Measurements from ENCODE around the gene CERT1. TPM values are rescaled to one million over a fixed set of nuclear protein-coding genes. Genes with fewer than 3 reads are reported as not detected.
A peak's percentile ranks its signal among the peaks of the same experiment; 100 is the strongest.
"Not testable (repeated sequence)": the region's sequence is repeated elsewhere in the genome, so short reads cannot be mapped to it uniquely, and the experiment has no call there.

The CERT1 gene
- total and polyA plus RNA-seq, 2 donors (not counting 1 experiment from before 2014, with no cell fraction given), result 18.0 to 36.0 TPM

DNA sequence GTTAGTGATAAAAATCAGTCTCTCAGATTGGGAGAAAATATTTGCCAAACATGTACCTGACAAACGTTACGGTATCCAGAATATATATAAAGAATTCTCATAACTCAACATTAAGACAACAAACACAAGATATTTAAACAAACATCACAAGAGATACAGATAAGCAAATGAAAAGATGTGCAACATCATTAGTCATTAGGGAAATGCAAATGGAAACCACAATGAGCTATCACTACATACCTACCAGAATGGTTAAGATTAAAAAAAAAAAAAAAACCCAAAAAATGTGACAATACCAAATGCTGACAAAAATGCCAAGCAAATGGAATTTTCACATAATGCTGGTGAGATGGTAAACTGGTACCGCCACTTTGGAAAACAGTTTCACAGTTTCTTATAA, 15.4 kb downstream of the CERT1 start:
- H2AFZ ChIP-seq (ENCODE audit: low read length), result no peak overlapping the region
- no peak for TF ChIP-seq EZH2 (IDR thresholded peaks at IDR 0.05; ENCODE audit: low read length, missing control alignments)
- TF ChIP-seq, protein P1, sequence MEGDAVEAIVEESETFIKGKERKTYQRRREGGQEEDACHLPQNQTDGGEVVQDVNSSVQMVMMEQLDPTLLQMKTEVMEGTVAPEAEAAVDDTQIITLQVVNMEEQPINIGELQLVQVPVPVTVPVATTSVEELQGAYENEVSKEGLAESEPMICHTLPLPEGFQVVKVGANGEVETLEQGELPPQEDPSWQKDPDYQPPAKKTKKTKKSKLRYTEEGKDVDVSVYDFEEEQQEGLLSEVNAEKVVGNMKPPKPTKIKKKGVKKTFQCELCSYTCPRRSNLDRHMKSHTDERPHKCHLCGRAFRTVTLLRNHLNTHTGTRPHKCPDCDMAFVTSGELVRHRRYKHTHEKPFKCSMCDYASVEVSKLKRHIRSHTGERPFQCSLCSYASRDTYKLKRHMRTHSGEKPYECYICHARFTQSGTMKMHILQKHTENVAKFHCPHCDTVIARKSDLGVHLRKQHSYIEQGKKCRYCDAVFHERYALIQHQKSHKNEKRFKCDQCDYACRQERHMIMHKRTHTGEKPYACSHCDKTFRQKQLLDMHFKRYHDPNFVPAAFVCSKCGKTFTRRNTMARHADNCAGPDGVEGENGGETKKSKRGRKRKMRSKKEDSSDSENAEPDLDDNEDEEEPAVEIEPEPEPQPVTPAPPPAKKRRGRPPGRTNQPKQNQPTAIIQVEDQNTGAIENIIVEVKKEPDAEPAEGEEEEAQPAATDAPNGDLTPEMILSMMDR (conservative IDR thresholded peaks at IDR 0.05 in 1 of 2, IDR thresholded peaks at IDR 0.05 in 1 of 2; ENCODE audit: low read depth in 1 of 2, low read length in 2 of 2), result no peak
- no peaks in the 10 kb centered on the region for H4K20me1 ChIP-seq (ENCODE audit: control insufficient read depth, extremely low read depth, insufficient read depth, low read length)
- H3K27ac ChIP-seq (ENCODE audit: insufficient read depth, low read length), result no peak overlapping the region
- peak in 1 of 2 donors; percentile 9 for DNase-seq (ENCODE audit: low read depth in 2 of 2)
- no peaks in the 10 kb centered on the region for H3K4me1 ChIP-seq (ENCODE audit: control insufficient read depth, extremely low read depth, insufficient read depth, low read length)
- H3K4me2 ChIP-seq (ENCODE audit: extremely low read depth, insufficient read depth, low read length), result no peak overlapping the region
- no peaks in the 10 kb centered on the region for H3K27me3 ChIP-seq (ENCODE audit: control insufficient read depth, insufficient read depth, low read length)
- H3K9ac ChIP-seq (ENCODE audit: insufficient read depth, low read length), result no peak overlapping the region
- H3K79me2 ChIP-seq (ENCODE audit: control insufficient read depth, insufficient read depth, low read length), result peaks cover 2% of the 10 kb centered on the region
- H3K4me3 ChIP-seq (replicated peaks in 1 of 4; ENCODE audit: control extremely low read depth in 1 of 4, insufficient read depth in 1 of 4, low read depth in 3 of 4, low read length in 4 of 4), result no peak overlapping the region
- peaks cover 2% of the 10 kb centered on the region for H3K36me3 ChIP-seq (ENCODE audit: control insufficient read depth, insufficient read depth, low read length)
- H3K9me3 ChIP-seq (ENCODE audit: control insufficient read depth, insufficient read depth, low read depth, low read length), result no peaks in the 10 kb centered on the region

GRCh38 chr5:75491621-75492020, 19.8 kb downstream of the CERT1 start:
- Histone ChIP-seq H3K4me3 (replicated peaks in 1 of 4; ENCODE audit: control extremely low read depth in 1 of 4, insufficient read depth in 1 of 4, low read depth in 3 of 4, low read length in 4 of 4) (no peak overlapping the region), H3K27ac (ENCODE audit: insufficient read depth, low read length) (no peak overlapping the region), H3K79me2 (ENCODE audit: control insufficient read depth, insufficient read depth, low read length) (peaks cover 3% of the 10 kb centered on the region), H3K36me3 (ENCODE audit: control insufficient read depth, insufficient read depth, low read length) (peaks cover 2% of the 10 kb centered on the region), H3K4me1 (ENCODE audit: control insufficient read depth, extremely low read depth, insufficient read depth, low read length) (no peaks in the 10 kb centered on the region), H3K9me3 (ENCODE audit: control insufficient read depth, insufficient read depth, low read depth, low read length) (no peaks in the 10 kb centered on the region), H4K20me1 (ENCODE audit: control insufficient read depth, extremely low read depth, insufficient read depth, low read length) (no peaks in the 10 kb centered on the region), H3K4me2 (ENCODE audit: extremely low read depth, insufficient read depth, low read length) (no peak overlapping the region), H3K27me3 (ENCODE audit: control insufficient read depth, insufficient read depth, low read length) (no peaks in the 10 kb centered on the region), H2AFZ (ENCODE audit: low read length) (no peak overlapping the region), H3K9ac (ENCODE audit: insufficient read depth, low read length) (no peak overlapping the region)
- TF ChIP-seq EZH2 (IDR thresholded peaks at IDR 0.05; ENCODE audit: low read length, missing control alignments), result no peak
- TF ChIP-seq, protein P1 (conservative IDR thresholded peaks at IDR 0.05 in 1 of 2, IDR thresholded peaks at IDR 0.05 in 1 of 2; ENCODE audit: low read depth in 1 of 2, low read length in 2 of 2), result no peak
- DNase-seq (ENCODE audit: low read depth in 2 of 2), result no peak

DNA sequence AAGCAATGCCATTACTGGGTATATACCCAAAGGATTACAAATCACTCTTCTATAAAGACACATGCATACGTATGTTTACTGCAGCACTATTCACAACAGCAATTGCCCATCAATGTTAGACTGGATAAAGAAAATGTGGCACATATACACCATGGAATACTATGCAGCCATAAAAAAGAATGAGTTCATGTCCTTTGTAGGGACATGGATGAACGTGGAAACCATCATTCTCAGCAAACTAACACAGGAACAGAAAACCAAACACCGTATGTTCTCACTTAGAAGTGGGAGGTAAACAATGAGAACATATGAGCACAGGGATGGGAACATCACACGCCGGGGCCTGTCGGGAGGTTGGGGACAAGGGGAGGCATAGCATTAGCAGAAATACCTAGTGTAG, 21.6 kb downstream of the CERT1 start:
- H4K20me1 ChIP-seq (ENCODE audit: control insufficient read depth, extremely low read depth, insufficient read depth, low read length); H3K4me1 ChIP-seq (ENCODE audit: control insufficient read depth, extremely low read depth, insufficient read depth, low read length); H3K9me3 ChIP-seq (ENCODE audit: control insufficient read depth, insufficient read depth, low read depth, low read length); H3K27me3 ChIP-seq (ENCODE audit: control insufficient read depth, insufficient read depth, low read length); H2AFZ ChIP-seq (ENCODE audit: low read length); H3K27ac ChIP-seq (ENCODE audit: insufficient read depth, low read length); H3K4me2 ChIP-seq (ENCODE audit: extremely low read depth, insufficient read depth, low read length); H3K79me2 ChIP-seq (ENCODE audit: control insufficient read depth, insufficient read depth, low read length); H3K4me3 ChIP-seq (replicated peaks in 1 of 4; ENCODE audit: control extremely low read depth in 1 of 4, insufficient read depth in 1 of 4, low read depth in 3 of 4, low read length in 4 of 4); H3K36me3 ChIP-seq (ENCODE audit: control insufficient read depth, insufficient read depth, low read length); DNase-seq (ENCODE audit: low read depth in 2 of 2); H3K9ac ChIP-seq (ENCODE audit: insufficient read depth, low read length): not testable (repeated sequence)

Data from fibroblast of lung (primary cell).